HG03354 (cell line): ENCODE results near the gene SPTBN2.

Experiments
- ATAC-seq: cut with Tn5 transposase; IDR thresholded peaks from one replicate; pipeline ENCODE4 v1.9.1; 2021; ENCODE audit warnings: mild to moderate bottlenecking; ENCODE audit not compliant: unreplicated experiment, poor library complexity, severe bottlenecking

SPTBN2 gene

DNA sequence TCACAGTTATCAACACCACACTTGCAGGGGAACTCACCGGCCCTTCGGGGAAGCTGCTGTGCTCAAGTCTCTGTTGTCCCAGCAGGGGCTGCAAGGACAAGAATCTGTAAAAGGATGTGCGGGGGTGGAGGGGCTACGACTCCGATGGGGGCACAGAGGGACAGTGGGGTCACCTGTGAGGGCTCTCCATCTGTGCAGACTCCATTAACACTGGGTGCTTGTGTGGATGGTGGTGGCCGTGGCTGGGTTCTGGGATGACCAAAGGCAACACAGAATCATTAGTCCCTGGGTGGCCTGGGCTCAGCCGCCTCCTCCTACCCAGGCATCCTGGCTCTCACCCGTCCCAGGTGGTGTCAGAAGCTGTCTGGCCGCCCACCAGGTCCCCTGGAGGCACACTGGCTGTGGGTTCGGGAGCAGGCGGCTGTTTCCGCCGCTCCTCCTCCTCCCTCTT lies 41.2 kb downstream of the SPTBN2 start:
- no peak for ATAC-seq

DNA sequence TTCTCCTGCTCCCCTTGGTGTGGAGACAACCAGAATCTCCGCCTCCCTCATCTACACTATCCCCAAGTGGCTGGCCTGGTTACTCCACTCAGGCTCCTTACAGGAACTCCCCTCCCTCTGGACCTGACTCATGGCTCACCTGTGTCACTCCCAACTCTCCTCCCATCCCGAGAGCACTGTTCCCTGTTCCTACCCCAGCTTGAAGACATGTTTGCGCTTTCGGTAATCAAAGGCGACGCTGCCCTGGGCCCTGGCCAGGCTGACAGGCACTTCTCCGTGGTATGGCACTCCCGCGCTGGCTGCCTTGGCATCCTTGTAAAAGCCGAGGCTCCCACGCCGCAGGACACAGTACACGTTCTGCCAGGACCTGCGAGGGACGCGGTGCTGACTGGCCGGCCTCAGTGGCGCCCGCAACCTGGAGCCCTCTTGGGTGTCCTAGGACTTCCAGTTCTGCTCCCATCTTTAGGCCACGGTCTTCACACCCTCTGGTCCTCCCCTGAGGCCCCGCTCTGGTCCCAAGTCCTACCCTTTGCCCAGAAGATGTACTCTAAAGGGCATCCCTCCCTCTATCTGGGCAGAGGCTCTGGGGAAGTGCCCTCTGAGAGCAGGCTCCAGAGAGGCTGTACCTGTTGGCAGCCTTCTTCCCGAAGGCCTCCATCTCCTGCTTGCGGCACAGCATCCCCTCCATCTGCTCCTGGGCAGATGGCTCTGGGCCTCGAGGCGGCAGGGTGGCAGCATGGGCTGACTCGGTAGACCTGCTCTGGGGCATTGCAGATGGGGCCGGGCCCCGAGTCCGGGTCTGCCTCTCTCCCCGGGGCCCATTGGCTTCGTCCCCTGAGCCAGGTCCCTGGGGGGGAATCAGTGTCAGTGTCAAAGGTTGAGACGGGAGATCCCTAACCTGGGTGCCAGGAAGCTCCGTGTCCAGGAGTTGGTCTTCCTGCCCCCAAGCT lies 41.9 kb downstream of the SPTBN2 start:
- no peak for ATAC-seq

DNA sequence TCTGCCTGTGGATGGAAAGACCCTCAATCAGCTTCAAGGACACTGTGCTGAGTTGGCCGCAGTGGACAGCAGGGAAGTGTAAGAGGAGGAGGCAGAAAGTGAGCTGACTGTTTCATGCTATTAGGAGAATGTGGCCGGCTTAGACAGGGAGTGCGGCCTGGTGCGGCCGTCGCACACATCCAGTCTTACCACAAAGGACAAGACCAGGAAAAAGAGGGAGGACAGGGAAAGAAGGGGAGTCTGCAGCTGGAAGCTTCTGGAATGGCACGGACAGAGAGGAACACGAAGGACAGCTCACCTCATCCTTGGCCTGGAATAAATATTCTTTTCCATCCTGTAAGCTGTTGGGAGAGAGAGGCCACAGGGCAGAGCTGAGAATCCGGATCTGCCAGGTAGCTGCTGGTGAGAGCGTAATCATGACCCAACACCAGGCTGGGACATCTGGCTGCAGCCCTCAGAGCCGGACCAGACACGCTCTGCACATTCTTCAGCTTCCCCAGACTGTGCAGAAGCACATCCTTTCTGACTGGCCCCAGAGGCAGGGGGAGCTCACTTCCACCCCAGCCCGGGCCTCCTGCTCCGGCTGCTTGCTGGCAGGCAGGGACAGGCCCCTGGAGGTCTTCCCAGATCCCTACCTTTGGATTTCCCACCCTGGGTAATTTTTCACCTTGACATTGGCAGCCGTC lies 42.8 kb downstream of the SPTBN2 start:
- ATAC-seq = no peak

DNA sequence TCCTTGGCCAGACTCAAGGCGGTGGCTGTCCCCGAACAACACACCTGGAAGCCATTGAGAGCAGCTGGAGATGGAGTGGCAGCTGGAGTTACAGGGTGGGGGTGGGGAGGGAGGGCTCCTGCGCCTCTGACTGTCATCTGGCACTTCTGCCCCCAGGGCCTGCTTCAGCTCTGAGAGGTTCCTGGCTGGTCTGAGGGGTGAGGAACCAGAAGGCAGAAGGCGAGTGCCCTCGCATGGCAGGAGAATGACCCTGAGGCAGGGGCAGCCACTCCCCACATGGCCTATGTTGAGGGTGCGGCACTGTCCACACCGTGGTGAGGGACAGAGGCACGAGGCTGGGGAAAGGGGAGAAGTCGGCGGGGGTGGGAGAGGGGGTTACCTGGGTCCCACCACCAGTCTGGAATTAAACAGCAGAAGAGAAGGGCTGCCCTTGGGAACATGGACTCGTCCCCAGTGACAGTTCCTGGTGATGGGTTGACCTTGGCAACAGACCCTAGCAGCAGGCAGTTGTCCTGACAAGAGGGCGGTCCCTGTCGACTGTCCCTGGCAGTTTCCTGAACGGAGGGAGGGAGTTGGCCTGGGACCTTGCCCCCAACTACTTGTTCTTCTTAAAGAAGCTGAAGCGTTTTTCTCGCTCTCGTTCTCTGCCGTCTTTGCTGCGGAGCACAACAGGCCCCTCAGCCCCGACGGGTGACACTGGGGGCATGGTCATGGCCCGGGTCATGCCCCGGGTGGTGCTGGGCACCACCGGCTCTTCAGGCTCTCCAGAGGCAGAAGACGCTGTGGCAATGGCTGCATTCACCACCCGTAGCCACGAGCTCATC lies 43.5 kb downstream of the SPTBN2 start:
- no peak for ATAC-seq

DNA sequence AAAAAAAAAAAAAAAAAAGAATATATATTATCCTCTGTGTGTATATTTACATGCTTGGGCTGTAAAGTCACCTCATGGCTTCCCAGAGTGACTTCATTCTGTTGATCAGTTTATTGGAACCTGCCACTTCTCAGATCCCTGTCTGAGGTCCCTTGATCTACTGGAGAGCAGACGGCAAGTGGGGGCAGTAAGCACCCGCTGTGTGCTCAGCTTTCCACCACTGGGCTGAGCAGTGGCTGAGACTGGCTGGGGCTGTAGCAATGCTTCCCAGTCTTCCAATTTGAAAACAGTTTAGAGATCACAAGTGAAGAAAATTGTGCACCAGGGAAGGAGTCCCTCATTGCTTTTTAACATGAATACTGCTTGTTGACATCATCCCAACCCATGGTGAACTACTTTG lies 44.4 kb downstream of the SPTBN2 start:
- no peak for ATAC-seq

DNA sequence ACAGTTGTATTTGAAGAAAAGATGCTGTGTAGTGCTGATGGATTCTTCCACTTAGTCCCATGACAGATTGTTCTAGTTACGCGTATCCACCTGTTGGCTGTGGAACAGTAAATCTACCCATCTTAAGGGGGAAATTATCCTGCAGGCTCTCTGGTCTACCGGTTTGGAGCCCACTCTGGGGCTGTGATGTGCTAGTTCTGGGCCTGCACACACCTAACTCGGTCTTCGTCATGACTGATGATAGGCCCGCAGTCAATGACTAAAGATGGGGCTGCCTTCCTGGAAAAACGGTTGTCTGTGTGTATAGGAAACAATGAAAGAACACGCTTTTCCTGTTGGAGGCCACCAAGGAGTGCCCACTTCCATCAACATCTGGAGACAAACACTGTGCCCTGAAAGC lies 45.1 kb downstream of the SPTBN2 start:
- no peak for ATAC-seq

DNA sequence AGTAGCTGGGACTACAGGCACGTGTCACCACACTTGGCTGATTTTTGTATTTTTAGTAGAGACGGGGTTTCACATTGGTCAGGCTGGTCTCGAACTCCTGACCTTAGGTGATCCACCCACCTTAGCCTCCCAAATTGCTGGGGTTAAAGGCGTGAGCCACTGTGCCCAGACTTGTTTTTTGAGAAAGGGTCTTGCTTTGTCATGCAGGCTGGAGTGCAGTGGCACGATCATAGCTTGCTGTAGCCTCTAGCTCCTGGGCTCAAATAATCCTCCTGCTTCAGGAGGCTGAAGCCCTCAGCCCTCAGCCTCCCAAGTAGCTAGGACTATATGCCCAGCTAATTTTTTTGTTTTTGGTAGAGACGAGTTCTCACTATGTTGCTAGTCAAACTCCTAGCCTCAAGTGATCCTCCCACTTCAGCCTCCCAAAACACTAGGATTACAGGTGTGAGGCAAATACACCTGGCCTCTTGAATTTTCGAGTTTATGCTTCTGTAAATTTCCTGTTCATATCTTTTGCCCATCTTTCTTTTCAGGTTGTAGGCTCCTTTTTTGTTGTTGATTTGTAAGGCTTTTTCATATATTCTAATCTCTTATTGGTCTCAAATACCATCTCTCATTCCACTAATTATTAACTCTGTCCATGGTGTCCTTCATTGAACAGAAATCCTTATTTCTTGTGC lies 47.9 kb downstream of the SPTBN2 start:
- no peak for ATAC-seq

DNA sequence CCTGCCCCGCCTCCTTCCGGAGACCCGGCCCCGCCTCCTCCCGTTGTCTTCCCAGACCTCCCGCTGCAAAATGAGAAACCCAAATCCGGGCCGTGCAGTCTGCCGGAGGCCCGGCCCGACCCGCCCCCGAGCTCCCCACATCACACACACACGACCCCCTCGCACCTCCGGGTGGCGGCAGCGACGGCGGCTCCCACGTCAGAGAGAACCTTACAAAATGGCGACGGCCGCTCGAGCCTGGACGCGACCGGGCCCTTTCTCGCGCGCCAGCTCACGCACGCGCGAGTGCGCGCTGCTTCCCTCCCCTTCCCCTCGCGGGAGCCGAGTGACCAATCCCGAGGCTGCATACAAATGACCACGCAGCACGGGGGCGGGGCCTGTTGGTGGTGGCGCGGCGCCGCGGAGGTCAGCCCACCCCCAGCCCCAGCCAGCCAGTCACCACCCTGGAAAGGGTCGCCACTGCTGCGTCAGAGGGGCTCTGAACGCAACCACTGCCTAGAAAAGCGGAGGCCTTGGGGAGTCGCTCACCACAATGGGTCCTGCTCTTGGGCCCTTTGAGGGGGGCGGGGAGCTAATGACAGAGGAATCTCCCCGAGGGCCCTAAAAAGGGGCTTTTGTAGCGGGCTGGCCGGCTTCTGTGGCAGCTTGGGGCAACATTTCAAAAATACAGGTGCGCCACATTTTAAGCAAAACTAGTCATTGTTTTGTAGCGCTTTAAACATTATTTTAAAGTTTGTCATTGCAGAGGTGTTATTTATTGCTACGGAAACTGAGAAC lies 51.2 kb downstream of the SPTBN2 start, which contains the start of gene RBM4B:
TSS of gene RBM4B (minus strand) at position 289 of the 777 bp plus-strand sequence. CDS start 808 bp downstream, outside the sequence.
- peak; percentile 86 for ATAC-seq

DNA sequence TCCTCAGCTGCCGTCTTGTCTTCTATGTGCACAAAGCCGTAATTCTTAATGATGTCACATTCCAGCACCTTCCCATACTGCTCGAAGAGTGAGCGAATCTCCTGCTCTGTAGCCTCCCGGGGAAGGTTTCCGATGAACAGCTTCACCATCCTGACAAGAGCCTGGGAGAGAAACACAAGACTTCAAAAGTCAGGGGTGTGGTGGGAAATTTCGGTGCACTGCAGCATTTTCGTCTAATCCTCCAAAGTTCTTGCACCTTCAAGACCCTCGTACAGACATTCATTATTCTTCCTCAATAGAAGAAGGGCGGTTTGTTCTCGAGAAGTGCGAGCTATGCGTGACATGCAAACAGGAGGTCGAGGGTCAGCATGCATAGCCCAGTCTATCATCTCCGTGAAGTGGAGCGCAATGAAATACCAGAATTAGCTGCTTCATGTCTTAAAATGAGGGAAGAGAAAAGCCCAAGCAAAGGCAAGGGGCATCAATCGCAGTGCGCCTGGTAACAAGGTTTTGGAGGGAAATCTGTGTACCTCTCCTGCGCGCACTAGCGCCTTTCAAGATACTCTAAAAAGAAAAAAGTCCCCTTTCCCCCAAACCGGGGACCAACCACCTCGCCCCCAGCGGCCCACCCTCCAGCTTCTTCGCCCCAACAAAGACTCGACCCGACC lies 52.0 kb downstream of the SPTBN2 start:
- no peak for ATAC-seq

DNA sequence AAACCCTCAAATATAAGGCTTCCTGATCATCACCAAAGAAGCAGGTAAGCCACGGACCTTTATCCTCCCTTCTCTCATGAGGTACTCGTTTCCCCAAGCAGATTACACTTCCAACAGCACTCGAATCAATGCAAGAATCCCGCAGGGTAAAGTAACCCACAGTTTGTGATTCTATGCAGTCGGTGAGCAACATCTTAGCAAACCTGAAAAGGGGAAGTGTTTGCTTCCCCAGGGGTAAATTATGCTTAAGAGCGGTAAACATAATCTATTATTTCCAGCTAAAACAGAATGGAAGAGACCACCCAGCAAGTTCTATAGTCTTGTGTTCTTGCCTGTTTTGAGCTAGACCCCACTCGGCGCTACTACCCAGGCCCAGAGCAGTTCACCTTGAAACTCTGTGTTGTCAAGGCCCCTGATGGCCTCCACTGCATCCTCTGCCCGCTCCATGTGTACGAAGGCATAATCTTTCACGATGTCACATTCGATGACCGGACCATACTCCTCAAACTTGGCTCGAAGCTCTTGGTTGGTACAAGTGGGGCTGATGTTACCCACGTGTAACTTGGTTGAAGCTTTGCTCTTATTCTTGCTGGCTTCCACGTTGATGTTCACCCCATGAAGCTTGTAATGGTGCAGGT lies 52.6 kb downstream of the SPTBN2 start:
- ATAC-seq = no peak

DNA sequence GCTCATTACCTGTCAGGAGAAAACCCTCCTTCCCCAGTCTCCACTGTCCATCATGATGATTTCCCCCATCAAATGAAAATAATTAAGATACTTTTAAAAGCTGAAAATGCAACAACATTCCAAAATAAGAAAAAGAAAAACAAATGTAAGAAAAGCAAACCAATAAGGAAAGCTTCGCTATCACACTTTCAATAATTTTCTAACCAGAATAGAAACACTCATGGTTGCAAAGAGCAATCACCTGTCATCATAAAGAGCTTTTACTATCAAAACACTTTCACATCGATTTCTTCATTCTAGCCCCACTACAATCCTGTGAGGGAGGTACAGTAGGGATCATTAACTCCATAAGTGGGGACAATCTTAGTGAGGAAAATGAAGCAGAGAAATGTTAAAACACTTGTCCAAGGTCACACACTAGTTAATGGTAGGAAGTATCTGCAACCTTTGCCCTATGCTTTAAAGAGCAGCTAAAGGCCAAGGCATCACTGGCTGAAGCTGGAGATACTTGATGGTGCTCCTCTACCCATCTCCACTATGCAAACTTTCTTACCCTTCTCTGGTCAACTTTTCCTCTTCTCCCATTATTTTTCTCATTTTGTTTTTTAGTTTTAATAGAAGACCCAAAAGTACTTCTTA lies 53.9 kb downstream of the SPTBN2 start:
- ATAC-seq = no peak

DNA sequence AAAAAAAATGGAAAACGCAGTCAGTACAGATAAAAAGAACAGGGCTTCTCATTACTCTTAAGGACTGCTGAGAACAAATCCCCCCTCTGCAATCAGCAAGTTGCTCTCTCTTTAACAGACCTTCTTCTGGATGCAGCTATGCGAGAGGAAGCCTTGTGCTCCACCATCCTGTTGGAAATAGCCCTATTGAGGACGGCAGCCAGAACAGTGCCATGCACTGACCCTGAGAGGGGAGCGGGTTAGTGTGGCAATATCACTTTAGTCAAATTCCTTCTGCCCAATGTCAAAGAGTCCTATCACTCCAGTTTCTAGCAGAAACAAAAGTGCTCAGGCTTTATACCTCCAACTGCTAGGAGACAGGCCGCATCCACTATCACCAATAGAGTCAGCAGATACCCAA lies 58.2 kb downstream of the SPTBN2 start:
- ATAC-seq = no peak

DNA sequence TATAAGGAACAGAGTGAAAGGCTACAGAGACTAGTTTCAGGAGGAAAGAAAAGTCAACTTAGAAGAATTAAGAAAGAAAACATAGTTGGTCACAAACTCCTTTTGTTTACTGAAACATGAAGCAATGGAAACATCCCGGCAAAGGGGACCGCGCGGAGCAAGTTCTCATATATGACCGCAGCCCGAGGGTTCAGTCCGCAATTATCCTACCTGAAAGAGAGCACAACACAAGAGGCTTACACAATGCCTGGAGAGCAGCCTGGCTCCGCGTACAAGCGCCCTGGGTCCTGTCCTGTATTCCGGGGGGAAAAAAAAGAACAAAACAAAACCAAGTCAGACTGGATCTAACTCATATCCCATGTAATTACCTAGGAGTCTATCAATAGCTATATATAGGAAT lies 63.6 kb downstream of the SPTBN2 start:
- no peak for ATAC-seq

DNA sequence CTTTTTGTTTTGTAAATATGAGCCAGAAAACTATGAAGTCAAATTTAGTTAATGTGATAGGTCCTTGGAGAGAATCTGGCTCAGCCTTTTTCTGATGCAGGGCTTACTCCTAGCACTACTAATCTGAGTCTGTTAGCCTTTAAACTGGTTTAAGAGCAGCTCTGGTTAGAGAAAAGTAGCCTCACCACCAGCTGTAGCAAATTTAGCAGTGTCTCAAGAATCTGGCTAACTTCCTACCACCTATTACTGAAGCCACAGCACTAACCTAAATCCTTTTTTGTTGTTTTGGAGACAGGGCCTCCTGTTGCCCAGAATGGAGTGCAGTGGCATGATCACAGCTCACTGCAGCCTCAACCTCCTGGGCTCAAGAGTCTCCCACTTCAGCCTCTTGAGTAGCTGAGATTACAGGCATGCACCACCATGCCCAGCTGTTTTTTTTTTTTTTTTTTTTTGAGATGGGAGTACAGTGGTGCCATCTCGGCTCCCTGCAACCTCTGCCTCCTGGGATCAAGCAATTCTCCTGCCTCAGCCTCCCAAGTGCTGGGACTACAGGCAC lies 65.2 kb downstream of the SPTBN2 start:
- ATAC-seq = no peak

DNA sequence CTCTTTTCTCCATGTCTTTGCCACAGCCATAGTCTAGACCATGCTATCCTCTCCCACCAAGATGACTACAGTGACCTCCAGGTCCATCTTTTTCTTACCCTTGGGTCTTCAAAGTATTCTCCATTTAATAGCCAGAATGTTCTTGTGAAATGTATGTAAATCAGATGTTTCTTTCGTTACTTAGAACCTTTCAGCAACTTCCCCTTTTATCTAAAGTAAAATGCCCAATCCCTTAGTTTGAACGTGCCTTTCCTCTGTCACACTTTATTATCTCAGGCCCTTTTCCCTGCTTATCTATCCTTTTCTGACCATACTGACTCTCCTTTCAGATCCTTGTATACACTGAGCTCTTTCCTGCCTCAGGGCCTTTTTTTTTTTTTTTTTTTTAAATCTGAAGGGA lies 69.3 kb downstream of the SPTBN2 start:
- ATAC-seq = no peak

DNA sequence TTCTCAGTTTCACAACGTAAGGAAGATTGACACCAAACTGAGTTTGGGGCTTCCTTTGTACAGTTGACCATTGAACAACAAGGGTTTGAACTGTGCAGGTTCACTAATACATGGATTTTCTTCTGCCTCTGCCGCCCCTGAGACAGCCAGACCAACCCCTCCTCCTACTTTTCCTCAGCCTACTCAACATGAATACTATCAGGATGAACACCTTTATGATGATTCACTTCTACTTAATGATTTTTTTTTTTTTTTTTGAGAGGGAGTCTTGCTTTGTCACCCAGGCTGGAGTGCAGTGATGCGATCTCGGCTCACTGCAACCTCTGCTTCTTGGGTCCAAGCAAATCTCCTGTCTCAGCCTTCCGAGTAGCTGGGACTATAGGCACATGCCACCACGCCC lies 75.9 kb downstream of the SPTBN2 start:
- ATAC-seq = no peak

DNA sequence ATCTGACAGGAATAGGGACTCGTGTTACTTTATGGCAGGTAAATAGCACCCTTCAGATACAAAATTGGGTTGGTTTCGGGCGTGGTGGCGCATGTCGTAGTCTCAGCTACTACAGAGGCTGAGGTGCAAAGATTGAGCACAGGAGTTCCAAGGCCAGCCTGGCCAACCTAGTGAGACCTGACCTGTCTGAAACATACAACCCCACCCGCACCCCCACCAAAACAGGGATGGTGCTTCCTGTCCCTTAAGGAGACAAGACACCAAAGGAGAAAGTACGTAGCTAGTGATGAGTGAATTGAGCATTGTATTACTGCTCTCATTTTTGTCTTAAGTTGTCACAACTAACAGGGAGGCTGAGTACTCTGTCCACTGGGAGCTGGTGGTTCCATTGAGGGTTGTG lies 76.4 kb downstream of the SPTBN2 start:
- ATAC-seq = no peak
